GM19468 (cell line): Measurements from ENCODE around the gene ZNF366.

ENCODE experiments used
- ATAC-seq: cut with Tn5 transposase; IDR thresholded peaks from one replicate; pipeline ENCODE4 v1.9.1; 2021; ENCODE audit warnings: mild to moderate bottlenecking, moderate library complexity, moderate number of reproducible peaks; ENCODE audit not compliant: unreplicated experiment; ENCODE audit errors: extremely low read depth

ZNF366 gene

GRCh38 chr5:72447751-72448150 lies 59.5 kb downstream of the ZNF366 start:
- ATAC-seq = no peak

GRCh38 chr5:72445969-72446368 lies 61.2 kb downstream of the ZNF366 start:
- ATAC-seq = no peak

- ATAC-seq = no peak
Observed at GRCh38 chr5:72443883-72444282, 63.3 kb downstream of the ZNF366 start.

GRCh38 chr5:72441862-72442540 lies 65.2 kb downstream of the ZNF366 start:
- no peak for ATAC-seq

GRCh38 chr5:72441094-72441723 lies 66.0 kb downstream of the ZNF366 start:
- ATAC-seq = no peak

GRCh38 chr5:72440207-72440638 lies 67.0 kb downstream of the ZNF366 start:
- peak; percentile 31 for ATAC-seq

GRCh38 chr5:72439192-72439591 lies 68.0 kb downstream of the ZNF366 start:
- no peak for ATAC-seq

GRCh38 chr5:72438141-72438540 lies 69.1 kb downstream of the ZNF366 start:
- ATAC-seq = no peak

GRCh38 chr5:72436796-72437471 lies 70.3 kb downstream of the ZNF366 start:
- ATAC-seq = no peak

GRCh38 chr5:72434781-72435437 lies 72.3 kb downstream of the ZNF366 start:
- no peak for ATAC-seq

GRCh38 chr5:72434056-72434780 lies 73.0 kb downstream of the ZNF366 start:
- no peak for ATAC-seq

GRCh38 chr5:72433522-72433921 lies 73.7 kb downstream of the ZNF366 start:
- ATAC-seq = no peak

- ATAC-seq = no peak
Observed at GRCh38 chr5:72428669-72429068, 78.5 kb downstream of the ZNF366 start.

GRCh38 chr5:72427488-72428437 lies 79.4 kb downstream of the ZNF366 start:
- ATAC-seq = no peak

- ATAC-seq = no peak
Observed at GRCh38 chr5:72427016-72427415, 80.2 kb downstream of the ZNF366 start.

GRCh38 chr5:72426019-72426418 lies 81.2 kb downstream of the ZNF366 start:
- no peak for ATAC-seq

GRCh38 chr5:72418271-72418670 lies 88.9 kb downstream of the ZNF366 start:
- no peak for ATAC-seq

GRCh38 chr5:72417333-72418062 lies 89.7 kb downstream of the ZNF366 start:
- ATAC-seq = no peak
